H9 (cell line): ENCODE results near the gene BANP. TPM values are rescaled to one million over a fixed set of nuclear protein-coding genes. Genes with fewer than 3 reads are reported as not detected.
"Not testable (repeated sequence)": the region's sequence is repeated elsewhere in the genome, so short reads cannot be mapped to it uniquely, and the experiment has no call there.

Experiments
- DNase-seq: peaks from one replicate; pipeline ENCODE4 v3.0.0-alpha.2; 2017
- H2AFZ ChIP-seq: one replicate; pipeline ENCODE4 v1.6.1; 2013; ENCODE audit warnings: mild to moderate bottlenecking, low read length, control low read depth, moderate library complexity
- H2AK5ac ChIP-seq: 2 replicates; pipeline ENCODE4 v1.6.1; 2013; ENCODE audit warnings: low read length, control low read depth, mixed read lengths; ENCODE audit not compliant: insufficient read length
- H2BK120ac ChIP-seq: one replicate; pipeline ENCODE4 v1.6.1; 2013; ENCODE audit warnings: low read depth, mild to moderate bottlenecking, low read length, control low read depth, inconsistent platforms; ENCODE audit not compliant: poor library complexity, severe bottlenecking
- H2BK12ac ChIP-seq: 2 replicates; pipeline ENCODE4 v1.6.1; 2013; ENCODE audit warnings: low read length, control low read depth, mixed read lengths, low read depth; ENCODE audit not compliant: insufficient read length
- H2BK15ac ChIP-seq: 2 replicates; pipeline ENCODE4 v1.6.1; 2013; ENCODE audit warnings: low read depth, low read length, control low read depth
- H2BK20ac ChIP-seq: one replicate; pipeline ENCODE4 v1.6.1; 2013; ENCODE audit warnings: low read depth, mild to moderate bottlenecking, low read length, control low read depth, inconsistent platforms; ENCODE audit not compliant: poor library complexity, severe bottlenecking
- H2BK5ac ChIP-seq: 2 replicates; pipeline ENCODE4 v1.6.1; 2013; ENCODE audit warnings: low read length, control low read depth, mixed read lengths; ENCODE audit not compliant: insufficient read length
- H3K14ac ChIP-seq: 2 replicates; pipeline ENCODE4 v1.6.1; 2013; ENCODE audit warnings: low read length, control low read depth; ENCODE audit not compliant: insufficient read depth
- H3K18ac ChIP-seq: 2 replicates; pipeline ENCODE4 v1.6.1; 2013; ENCODE audit warnings: low read depth, mild to moderate bottlenecking, mixed read lengths, low read length, control low read depth; ENCODE audit not compliant: insufficient read length
- H3K23ac ChIP-seq: 2 replicates; pipeline ENCODE4 v1.6.1; 2013; ENCODE audit warnings: low read length, control low read depth, mixed read lengths, low read depth; ENCODE audit not compliant: insufficient read length
- H3K23me2 ChIP-seq: 2 replicates; pipeline ENCODE4 v1.6.1; 2013; ENCODE audit warnings: low read depth, mild to moderate bottlenecking, mixed read lengths, low read length, control low read depth; ENCODE audit not compliant: insufficient read length, poor library complexity, severe bottlenecking
- H3K27ac ChIP-seq: 2 replicates; pipeline ENCODE4 v1.5.1; 2013; ENCODE audit warnings: low read length, control low read depth, mixed read lengths, low read depth; ENCODE audit not compliant: insufficient read length
- H3K27me3 ChIP-seq: 2 replicates; pipeline ENCODE4 v1.6.1; 2013; ENCODE audit warnings: low read length, control low read depth, inconsistent platforms; ENCODE audit not compliant: insufficient read depth
- H3K4ac ChIP-seq: 2 replicates; pipeline ENCODE4 v1.6.1; 2013; ENCODE audit warnings: low read depth, mild to moderate bottlenecking, control low read depth, inconsistent platforms, low read length, moderate library complexity
- H3K4me1 ChIP-seq: 2 replicates; pipeline ENCODE4 v1.6.1; 2013; ENCODE audit warnings: low read length, control low read depth, inconsistent platforms; ENCODE audit not compliant: insufficient read depth
- H3K4me2 ChIP-seq: 2 replicates; pipeline ENCODE4 v1.6.1; 2013; ENCODE audit warnings: low read length, control low read depth, mixed read lengths; ENCODE audit not compliant: insufficient read length, insufficient read depth
- H3K56ac ChIP-seq: 2 replicates; pipeline ENCODE4 v1.6.1; 2013; ENCODE audit warnings: low read depth, mild to moderate bottlenecking, mixed read lengths, low read length, control low read depth; ENCODE audit not compliant: insufficient read length
- H3K79me1 ChIP-seq: 2 replicates; pipeline ENCODE4 v1.6.1; 2013; ENCODE audit warnings: low read depth, mild to moderate bottlenecking, moderate library complexity, low read length, control low read depth, inconsistent platforms; ENCODE audit not compliant: insufficient read depth, poor library complexity, severe bottlenecking
- H3K79me2 ChIP-seq: 2 replicates; pipeline ENCODE4 v1.6.1; 2013; ENCODE audit warnings: low read length, control low read depth, inconsistent platforms; ENCODE audit not compliant: insufficient read depth
- H3K9ac ChIP-seq: 2 replicates; pipeline ENCODE4 v1.6.1; 2013; ENCODE audit warnings: low read length, control low read depth, mixed read lengths; ENCODE audit not compliant: insufficient read length; ENCODE audit errors: extremely low read depth
- H3K9me3 ChIP-seq: one replicate; pipeline ENCODE4 v1.6.1; 2013; ENCODE audit warnings: low read depth, low read length, inconsistent platforms; ENCODE audit not compliant: control insufficient read depth
- H3T11ph ChIP-seq: one replicate; pipeline ENCODE4 v1.6.1; 2013; ENCODE audit warnings: mild to moderate bottlenecking, low read length, control low read depth, inconsistent platforms
- H4K20me1 ChIP-seq: one replicate; pipeline ENCODE4 v1.6.1; 2013; ENCODE audit not compliant: control insufficient read depth, insufficient read length, insufficient read depth
- H4K5ac ChIP-seq: 2 replicates; pipeline ENCODE4 v1.6.1; 2013; ENCODE audit warnings: low read depth, mild to moderate bottlenecking, mixed read lengths, low read length, control low read depth; ENCODE audit not compliant: insufficient read length
- H4K8ac ChIP-seq: replicated peaks from 2 replicates; pipeline ENCODE4 v1.6.1; 2013; ENCODE audit warnings: low read length, control low read depth, mixed read lengths, low read depth; ENCODE audit not compliant: insufficient read length
- H4K91ac ChIP-seq: 2 replicates; pipeline ENCODE4 v1.6.1; 2013; ENCODE audit warnings: low read depth, mild to moderate bottlenecking, moderate library complexity, mixed read lengths, low read length, control low read depth; ENCODE audit not compliant: insufficient read length
- H3K27ac Mint-ChIP-seq, 3 experiments: 2 replicates in 2 of 3; 3 replicates in 1 of 3; pipeline ENCODE4 v1.8.0; 2020 to 2021; ENCODE audit warnings: mixed read lengths in 3 of 3, mild to moderate bottlenecking in 1 of 3, moderate library complexity in 1 of 3
- H3K27me3 Mint-ChIP-seq: 2 replicates; pipeline ENCODE4 v1.8.0; 2021; ENCODE audit warnings: low read depth, mild to moderate bottlenecking, moderate library complexity, mixed read lengths
- H3K36me3 Mint-ChIP-seq, 3 experiments: 2 replicates in 2 of 3; 3 replicates in 1 of 3; pipeline ENCODE4 v1.8.0; 2020 to 2021; ENCODE audit warnings: low read depth in 3 of 3, mixed read lengths in 3 of 3; ENCODE audit not compliant: insufficient read depth in 1 of 3
- H3K4me1 Mint-ChIP-seq, 2 experiments: 2 replicates each; pipeline ENCODE4 v1.8.0; 2020; ENCODE audit warnings: mixed read lengths in 2 of 2
- H3K4me3 Mint-ChIP-seq, 2 experiments: 2 replicates in 1 of 2; 3 replicates in 1 of 2; pipeline ENCODE4 v1.8.0; 2020 to 2021; ENCODE audit warnings: mild to moderate bottlenecking in 2 of 2, mixed read lengths in 2 of 2, moderate library complexity in 1 of 2
- H3K9me3 Mint-ChIP-seq, 2 experiments: 2 replicates in 1 of 2; 3 replicates in 1 of 2; pipeline ENCODE4 v1.8.0; 2020; ENCODE audit warnings: mild to moderate bottlenecking in 2 of 2, mixed read lengths in 2 of 2, moderate library complexity in 1 of 2
- whole genome bisulfite sequencing: extraction: QIAGEN DNeasy Blood & Tissue Kit; methylation state at CpG from one replicate; pipeline ENCODE4 v1.1.7; 2013; ENCODE audit warnings: missing lambda C conversion rate, low lambda C conversion rate, mixed read lengths; ENCODE audit not compliant: insufficient read length; ENCODE audit errors: extremely low coverage; 5-methylcytosine and 5-hydroxymethylcytosine counted together
- total RNA-seq: library from RNA; stranded (reverse); gene quantifications from 2 replicates; pipeline ENCODE4 v1.2.1, GENCODE V29; 2021

BANP gene
- total RNA-seq, 1 experiment from 2014 or later: 24.9 TPM

DNA sequence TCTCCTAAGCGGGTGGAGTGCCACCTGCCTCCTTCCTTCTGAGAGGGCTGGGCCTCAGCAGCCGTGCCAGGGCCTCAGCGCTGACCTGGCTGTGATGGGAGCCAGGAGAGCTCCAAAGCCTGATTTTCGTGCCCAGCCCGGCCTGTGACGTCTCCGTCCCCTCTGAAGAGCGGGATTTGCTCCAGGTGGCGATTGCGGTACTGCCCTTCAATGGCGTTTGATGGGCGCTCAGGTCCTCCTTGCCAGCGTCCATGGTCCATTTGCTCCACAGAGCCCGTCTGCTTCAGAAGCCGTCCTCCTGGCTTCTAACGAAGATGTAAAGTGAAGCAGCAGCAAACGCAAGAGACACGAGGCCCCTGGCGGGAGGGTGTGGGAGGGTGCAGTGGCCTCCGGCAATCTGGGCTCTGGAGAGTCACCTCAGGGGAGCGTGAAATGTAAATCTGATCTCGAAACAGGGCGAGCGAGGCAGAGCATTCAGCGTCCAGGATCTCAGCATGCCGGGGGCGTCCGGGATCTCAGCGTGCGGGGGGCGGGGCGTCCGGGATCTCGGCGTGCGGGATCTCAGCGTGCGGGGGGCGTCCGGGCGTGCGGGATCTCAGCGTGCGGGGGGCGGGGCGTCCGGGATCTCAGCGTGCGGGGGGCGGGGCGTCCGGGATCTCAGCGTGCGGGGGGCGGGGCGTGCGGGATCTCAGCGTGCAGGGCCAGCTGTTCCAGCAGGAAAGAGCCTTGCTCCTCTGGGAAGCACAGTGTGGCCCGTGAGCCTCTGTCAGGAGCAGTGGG lies 68.0 kb downstream of the BANP start:
- not testable (repeated sequence) for H4K8ac ChIP-seq, H3K18ac ChIP-seq, H3K79me2 ChIP-seq, H2AK5ac ChIP-seq, H3K27ac ChIP-seq, H3K4me1 ChIP-seq, H2BK12ac ChIP-seq, H3K23me2 ChIP-seq, H3K4me2 ChIP-seq, H4K5ac ChIP-seq, H3K4ac ChIP-seq, DNase-seq, H3T11ph ChIP-seq, H2AFZ ChIP-seq, H3K23ac ChIP-seq, H2BK15ac ChIP-seq, H4K20me1 ChIP-seq, H3K27me3 ChIP-seq, H2BK5ac ChIP-seq, H3K14ac ChIP-seq, H3K56ac ChIP-seq, H3K9ac ChIP-seq, H3K9me3 ChIP-seq, H3K79me1 ChIP-seq, H4K91ac ChIP-seq, H3K9me3 Mint-ChIP-seq, H2BK120ac ChIP-seq, H2BK20ac ChIP-seq, H3K27me3 Mint-ChIP-seq, H3K4me3 Mint-ChIP-seq
- H3K36me3 Mint-ChIP-seq: peaks cover 23 to 33% (median 28%) of the 10 kb centered on the region in 3 experiments; a peak in 6 of 7 replicates
- H3K27ac Mint-ChIP-seq: peak overlapping the region; percentile 60 to 77 (median 70); a peak in 2 of 7 replicates
- H3K4me1 Mint-ChIP-seq: peaks cover 0 to 16% of the 10 kb centered on the region in 2 experiments; a peak in 3 of 4 replicates
- WGBS: no CpG with 5 or more reads among the region's 59 CpGs
